ENCODE measurements around the gene ANXA8.

ANXA8 gene

DNA sequence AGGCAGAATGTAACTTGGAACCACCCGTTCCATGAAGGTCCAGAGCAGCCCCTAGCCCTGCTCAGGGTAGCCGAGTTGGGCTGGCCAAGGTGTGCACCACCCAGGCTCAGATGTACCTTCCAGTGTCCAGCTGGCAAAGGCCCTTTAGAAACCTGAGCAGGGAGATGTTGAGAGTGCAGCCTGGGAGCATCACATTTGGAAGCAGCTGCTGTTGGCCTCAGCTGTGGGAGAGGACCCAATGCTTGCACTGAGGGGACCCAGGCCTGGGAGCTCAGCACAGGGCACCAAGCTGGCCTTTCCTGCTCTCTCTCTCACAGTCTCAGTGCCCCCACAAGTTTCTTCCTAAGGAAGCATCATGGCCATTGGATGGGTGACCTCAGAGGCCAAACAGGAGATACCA, 33.5 kb downstream of the ANXA8 start:
- ATAC-seq: no peak
- TF ChIP-seq, protein P1, sequence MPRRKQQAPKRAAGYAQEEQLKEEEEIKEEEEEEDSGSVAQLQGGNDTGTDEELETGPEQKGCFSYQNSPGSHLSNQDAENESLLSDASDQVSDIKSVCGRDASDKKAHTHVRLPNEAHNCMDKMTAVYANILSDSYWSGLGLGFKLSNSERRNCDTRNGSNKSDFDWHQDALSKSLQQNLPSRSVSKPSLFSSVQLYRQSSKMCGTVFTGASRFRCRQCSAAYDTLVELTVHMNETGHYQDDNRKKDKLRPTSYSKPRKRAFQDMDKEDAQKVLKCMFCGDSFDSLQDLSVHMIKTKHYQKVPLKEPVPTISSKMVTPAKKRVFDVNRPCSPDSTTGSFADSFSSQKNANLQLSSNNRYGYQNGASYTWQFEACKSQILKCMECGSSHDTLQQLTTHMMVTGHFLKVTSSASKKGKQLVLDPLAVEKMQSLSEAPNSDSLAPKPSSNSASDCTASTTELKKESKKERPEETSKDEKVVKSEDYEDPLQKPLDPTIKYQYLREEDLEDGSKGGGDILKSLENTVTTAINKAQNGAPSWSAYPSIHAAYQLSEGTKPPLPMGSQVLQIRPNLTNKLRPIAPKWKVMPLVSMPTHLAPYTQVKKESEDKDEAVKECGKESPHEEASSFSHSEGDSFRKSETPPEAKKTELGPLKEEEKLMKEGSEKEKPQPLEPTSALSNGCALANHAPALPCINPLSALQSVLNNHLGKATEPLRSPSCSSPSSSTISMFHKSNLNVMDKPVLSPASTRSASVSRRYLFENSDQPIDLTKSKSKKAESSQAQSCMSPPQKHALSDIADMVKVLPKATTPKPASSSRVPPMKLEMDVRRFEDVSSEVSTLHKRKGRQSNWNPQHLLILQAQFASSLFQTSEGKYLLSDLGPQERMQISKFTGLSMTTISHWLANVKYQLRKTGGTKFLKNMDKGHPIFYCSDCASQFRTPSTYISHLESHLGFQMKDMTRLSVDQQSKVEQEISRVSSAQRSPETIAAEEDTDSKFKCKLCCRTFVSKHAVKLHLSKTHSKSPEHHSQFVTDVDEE (CRISPR knock-in tag; IDR thresholded peaks at IDR 0.05): no peak
- TF ChIP-seq ZFP30 (CRISPR knock-in tag; IDR thresholded peaks at IDR 0.05): no peak
- TF ChIP-seq OSR1 (CRISPR knock-in tag; IDR thresholded peaks at IDR 0.05): no peak
- TF ChIP-seq ZC3H10 (CRISPR knock-in tag; IDR thresholded peaks at IDR 0.05): no peak
- TF ChIP-seq ZFP3 (CRISPR knock-in tag; IDR thresholded peaks at IDR 0.05): no peak
- TF ChIP-seq, protein P2, sequence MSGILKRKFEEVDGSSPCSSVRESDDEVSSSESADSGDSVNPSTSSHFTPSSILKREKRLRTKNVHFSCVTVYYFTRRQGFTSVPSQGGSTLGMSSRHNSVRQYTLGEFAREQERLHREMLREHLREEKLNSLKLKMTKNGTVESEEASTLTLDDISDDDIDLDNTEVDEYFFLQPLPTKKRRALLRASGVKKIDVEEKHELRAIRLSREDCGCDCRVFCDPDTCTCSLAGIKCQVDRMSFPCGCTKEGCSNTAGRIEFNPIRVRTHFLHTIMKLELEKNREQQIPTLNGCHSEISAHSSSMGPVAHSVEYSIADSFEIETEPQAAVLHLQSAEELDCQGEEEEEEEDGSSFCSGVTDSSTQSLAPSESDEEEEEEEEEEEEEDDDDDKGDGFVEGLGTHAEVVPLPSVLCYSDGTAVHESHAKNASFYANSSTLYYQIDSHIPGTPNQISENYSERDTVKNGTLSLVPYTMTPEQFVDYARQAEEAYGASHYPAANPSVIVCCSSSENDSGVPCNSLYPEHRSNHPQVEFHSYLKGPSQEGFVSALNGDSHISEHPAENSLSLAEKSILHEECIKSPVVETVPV (CRISPR knock-in tag; IDR thresholded peaks at IDR 0.05): no peak
- TF ChIP-seq, protein P3, sequence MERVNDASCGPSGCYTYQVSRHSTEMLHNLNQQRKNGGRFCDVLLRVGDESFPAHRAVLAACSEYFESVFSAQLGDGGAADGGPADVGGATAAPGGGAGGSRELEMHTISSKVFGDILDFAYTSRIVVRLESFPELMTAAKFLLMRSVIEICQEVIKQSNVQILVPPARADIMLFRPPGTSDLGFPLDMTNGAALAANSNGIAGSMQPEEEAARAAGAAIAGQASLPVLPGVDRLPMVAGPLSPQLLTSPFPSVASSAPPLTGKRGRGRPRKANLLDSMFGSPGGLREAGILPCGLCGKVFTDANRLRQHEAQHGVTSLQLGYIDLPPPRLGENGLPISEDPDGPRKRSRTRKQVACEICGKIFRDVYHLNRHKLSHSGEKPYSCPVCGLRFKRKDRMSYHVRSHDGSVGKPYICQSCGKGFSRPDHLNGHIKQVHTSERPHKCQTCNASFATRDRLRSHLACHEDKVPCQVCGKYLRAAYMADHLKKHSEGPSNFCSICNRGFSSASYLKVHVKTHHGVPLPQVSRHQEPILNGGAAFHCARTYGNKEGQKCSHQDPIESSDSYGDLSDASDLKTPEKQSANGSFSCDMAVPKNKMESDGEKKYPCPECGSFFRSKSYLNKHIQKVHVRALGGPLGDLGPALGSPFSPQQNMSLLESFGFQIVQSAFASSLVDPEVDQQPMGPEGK (CRISPR knock-in tag; IDR thresholded peaks at IDR 0.05; ENCODE audit: borderline replicate concordance): no peak

DNA sequence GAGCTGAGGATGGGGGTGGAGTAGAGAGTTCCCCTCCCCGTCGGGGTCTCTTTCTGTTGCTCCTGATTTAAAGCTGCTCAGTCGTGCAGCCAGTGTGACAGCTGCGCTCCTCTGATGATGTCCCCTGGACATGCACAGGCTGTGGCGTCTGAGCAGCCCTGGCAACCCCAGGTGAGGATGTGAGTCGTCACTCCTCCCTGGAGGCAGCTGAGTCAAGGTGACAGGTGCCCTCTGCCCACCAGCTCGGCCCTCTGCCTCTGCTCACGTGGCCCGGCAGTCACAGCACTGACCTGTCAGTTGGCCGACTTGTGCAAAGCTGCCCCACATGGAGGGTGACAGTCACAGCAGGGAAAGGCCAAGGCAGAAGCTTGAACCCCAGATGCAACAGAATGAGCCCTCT, 33.9 kb downstream of the ANXA8 start:
- no peak for ATAC-seq
- TF ChIP-seq ESRRG (CRISPR knock-in tag; IDR thresholded peaks at IDR 0.05): no peak
- no peak for TF ChIP-seq ZNF565 (CRISPR knock-in tag; conservative IDR thresholded peaks at IDR 0.05; ENCODE audit: low read depth)
- TF ChIP-seq ISL1 (CRISPR knock-in tag; IDR thresholded peaks at IDR 0.05): no peak
- TF ChIP-seq, protein P3 (CRISPR knock-in tag; IDR thresholded peaks at IDR 0.05; ENCODE audit: borderline replicate concordance): no peak
- no peak for TF ChIP-seq CSDC2 (CRISPR knock-in tag; IDR thresholded peaks at IDR 0.05)
- no peak for TF ChIP-seq ZNF8 (CRISPR knock-in tag; IDR thresholded peaks at IDR 0.05)
- no peak for TF ChIP-seq PPARA (CRISPR knock-in tag; IDR thresholded peaks at IDR 0.05; ENCODE audit: borderline replicate concordance)
- TF ChIP-seq ZFP3 (CRISPR knock-in tag; IDR thresholded peaks at IDR 0.05): no peak
- no peak for TF ChIP-seq TCF4 (CRISPR knock-in tag; IDR thresholded peaks at IDR 0.05; ENCODE audit: borderline replicate concordance)
- TF ChIP-seq, protein P4, sequence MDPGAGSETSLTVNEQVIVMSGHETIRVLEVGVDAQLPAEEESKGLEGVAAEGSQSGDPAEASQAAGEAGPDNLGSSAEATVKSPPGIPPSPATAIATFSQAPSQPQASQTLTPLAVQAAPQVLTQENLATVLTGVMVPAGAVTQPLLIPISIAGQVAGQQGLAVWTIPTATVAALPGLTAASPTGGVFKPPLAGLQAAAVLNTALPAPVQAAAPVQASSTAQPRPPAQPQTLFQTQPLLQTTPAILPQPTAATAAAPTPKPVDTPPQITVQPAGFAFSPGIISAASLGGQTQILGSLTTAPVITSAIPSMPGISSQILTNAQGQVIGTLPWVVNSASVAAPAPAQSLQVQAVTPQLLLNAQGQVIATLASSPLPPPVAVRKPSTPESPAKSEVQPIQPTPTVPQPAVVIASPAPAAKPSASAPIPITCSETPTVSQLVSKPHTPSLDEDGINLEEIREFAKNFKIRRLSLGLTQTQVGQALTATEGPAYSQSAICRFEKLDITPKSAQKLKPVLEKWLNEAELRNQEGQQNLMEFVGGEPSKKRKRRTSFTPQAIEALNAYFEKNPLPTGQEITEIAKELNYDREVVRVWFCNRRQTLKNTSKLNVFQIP (CRISPR knock-in tag; IDR thresholded peaks at IDR 0.05; ENCODE audit: borderline replicate concordance, low read depth): no peak
- no peak for TF ChIP-seq ZFP30 (CRISPR knock-in tag; IDR thresholded peaks at IDR 0.05)

DNA sequence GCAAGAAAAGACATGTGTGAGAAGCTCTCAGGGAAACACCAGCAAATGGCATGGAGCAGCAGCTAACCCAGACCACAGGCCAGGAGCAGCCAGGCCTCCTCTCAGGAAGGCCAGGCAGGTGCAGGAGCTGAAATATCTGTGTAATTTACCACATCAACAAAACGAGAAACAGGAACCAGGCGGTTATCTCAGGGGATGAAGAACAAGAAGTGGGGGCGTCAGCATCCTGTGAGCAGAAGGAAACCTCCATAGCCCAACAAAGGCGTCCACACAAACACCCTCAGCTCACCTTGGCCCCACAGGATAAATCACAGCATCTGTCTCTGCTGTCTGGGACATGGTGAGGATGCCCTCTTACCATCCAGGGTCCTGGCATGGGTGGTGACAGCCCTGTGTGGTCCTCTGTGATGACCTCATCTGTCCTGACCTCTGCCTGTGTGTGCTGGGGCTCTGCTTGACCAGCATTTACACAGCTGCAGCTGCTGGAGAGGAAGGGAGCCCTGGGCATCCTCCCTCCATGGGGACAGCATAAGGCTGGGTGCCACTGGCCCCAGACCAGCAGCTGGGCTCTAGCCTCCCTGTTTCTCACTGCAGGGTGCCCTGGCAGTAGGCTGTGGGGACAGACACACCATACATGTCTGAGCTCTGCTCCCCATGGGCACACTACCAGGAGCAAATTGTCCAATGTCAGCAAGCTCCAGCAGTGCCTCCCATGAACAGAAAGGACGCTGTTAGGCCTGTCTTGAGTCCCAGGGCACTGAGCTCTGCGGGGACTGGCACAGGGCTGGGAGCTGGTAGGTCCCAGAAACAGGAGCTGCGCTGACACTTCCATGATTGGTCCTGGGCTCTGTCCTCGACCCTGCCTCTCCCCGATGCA, 34.6 kb downstream of the ANXA8 start:
- no peak; the same call in 1 of the 3 replicates for ATAC-seq
- TF ChIP-seq ZFP3 (CRISPR knock-in tag; IDR thresholded peaks at IDR 0.05) (no peak), BACH2 (CRISPR knock-in tag; IDR thresholded peaks at IDR 0.05; ENCODE audit: borderline replicate concordance) (no peak), ZNF565 (CRISPR knock-in tag; conservative IDR thresholded peaks at IDR 0.05; ENCODE audit: low read depth) (no peak), SNAI2 (CRISPR knock-in tag; IDR thresholded peaks at IDR 0.05) (no peak), ARNTL (CRISPR knock-in tag; IDR thresholded peaks at IDR 0.05; ENCODE audit: borderline replicate concordance, low read depth) (no peak), PPARA (CRISPR knock-in tag; IDR thresholded peaks at IDR 0.05; ENCODE audit: borderline replicate concordance) (no peak)
- TF ChIP-seq, protein P2 (CRISPR knock-in tag; IDR thresholded peaks at IDR 0.05): no peak

All from SK-N-SH treated with all-trans-retinoic acid at 6 μM for 48 hours (cell line).